Measurements from ENCODE around the gene CCL5.

The CCL5 gene

DNA sequence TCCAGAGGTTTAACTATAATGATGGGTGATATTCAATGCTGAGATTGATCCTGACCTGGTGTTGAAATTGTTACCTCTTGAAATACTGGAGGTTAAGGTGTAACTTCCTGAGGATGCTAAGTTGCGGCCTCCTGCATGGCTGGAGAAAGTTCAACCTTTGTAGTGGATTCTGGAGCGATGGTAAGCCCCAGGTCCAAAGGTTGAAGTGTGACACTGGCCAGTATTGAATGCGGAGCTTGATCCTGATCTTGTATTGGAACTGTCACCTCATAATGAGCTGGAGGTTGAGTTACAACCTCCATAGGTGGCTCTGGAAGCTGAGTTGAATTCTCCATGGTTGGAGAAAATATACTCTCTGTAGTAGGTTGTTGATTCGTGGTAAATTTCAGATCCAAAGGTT is 33.4 kb upstream of the CCL5 start:
- Histone ChIP-seq H3K9me3 (ENCODE audit: insufficient read depth, low read length) (no peaks in the 10 kb centered on the region), H3K4me3 (ENCODE audit: low read length) (no peak overlapping the region), H3K4me2 (ENCODE audit: low read length) (no peak overlapping the region), H3K9ac (ENCODE audit: low read length) (no peak overlapping the region), H2AFZ (ENCODE audit: low read depth, low read length) (no peak overlapping the region), H3K27ac (ENCODE audit: low read length) (no peak overlapping the region), H3K27me3 (ENCODE audit: low read depth, low read length) (no peaks in the 10 kb centered on the region), H3K4me1 (ENCODE audit: low read length) (no peaks in the 10 kb centered on the region), H3K79me2 (ENCODE audit: low read length) (no peaks in the 10 kb centered on the region), H3K36me3 (replicated peaks; ENCODE audit: low read depth, low read length) (no peaks in the 10 kb centered on the region), H4K20me1 (ENCODE audit: insufficient read depth, low read length) (no peaks in the 10 kb centered on the region)
- TF ChIP-seq EZH2phosphoT487 (IDR thresholded peaks at IDR 0.05; ENCODE audit: low read depth), result no peak
- TF ChIP-seq, protein P1, sequence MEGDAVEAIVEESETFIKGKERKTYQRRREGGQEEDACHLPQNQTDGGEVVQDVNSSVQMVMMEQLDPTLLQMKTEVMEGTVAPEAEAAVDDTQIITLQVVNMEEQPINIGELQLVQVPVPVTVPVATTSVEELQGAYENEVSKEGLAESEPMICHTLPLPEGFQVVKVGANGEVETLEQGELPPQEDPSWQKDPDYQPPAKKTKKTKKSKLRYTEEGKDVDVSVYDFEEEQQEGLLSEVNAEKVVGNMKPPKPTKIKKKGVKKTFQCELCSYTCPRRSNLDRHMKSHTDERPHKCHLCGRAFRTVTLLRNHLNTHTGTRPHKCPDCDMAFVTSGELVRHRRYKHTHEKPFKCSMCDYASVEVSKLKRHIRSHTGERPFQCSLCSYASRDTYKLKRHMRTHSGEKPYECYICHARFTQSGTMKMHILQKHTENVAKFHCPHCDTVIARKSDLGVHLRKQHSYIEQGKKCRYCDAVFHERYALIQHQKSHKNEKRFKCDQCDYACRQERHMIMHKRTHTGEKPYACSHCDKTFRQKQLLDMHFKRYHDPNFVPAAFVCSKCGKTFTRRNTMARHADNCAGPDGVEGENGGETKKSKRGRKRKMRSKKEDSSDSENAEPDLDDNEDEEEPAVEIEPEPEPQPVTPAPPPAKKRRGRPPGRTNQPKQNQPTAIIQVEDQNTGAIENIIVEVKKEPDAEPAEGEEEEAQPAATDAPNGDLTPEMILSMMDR (IDR thresholded peaks at IDR 0.05; ENCODE audit: low read depth, low read length), result no peak

DNA sequence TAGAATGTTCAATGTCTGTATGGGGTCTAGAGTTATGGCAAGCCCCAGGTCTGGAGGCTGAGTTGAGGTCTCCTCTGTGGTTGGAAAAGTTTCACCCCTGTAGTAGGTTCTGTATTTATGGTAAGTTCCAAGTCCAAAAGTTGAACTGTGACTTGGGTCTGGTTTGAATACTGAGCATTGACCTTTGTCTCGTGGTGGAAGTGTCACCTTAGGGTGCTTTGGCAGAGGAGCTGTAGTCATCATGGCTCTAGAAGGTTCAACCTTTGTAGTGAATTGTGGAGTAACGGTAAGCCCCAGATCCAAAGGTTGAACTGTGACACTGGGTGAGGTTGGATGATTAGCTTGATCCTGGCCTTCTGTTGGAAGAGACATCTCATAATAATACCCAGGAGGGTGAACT is 32.8 kb upstream of the CCL5 start:
- Histone ChIP-seq H3K9me3 (ENCODE audit: insufficient read depth, low read length) (no peaks in the 10 kb centered on the region), H3K79me2 (ENCODE audit: low read length) (no peaks in the 10 kb centered on the region), H3K9ac (ENCODE audit: low read length) (no peak overlapping the region), H3K4me2 (ENCODE audit: low read length) (no peak overlapping the region), H3K4me3 (ENCODE audit: low read length) (no peak overlapping the region), H4K20me1 (ENCODE audit: insufficient read depth, low read length) (no peaks in the 10 kb centered on the region), H3K27ac (ENCODE audit: low read length) (no peak overlapping the region), H3K4me1 (ENCODE audit: low read length) (no peaks in the 10 kb centered on the region), H2AFZ (ENCODE audit: low read depth, low read length) (no peak overlapping the region), H3K27me3 (ENCODE audit: low read depth, low read length) (no peaks in the 10 kb centered on the region), H3K36me3 (replicated peaks; ENCODE audit: low read depth, low read length) (no peaks in the 10 kb centered on the region)
- no peak for TF ChIP-seq EZH2phosphoT487 (IDR thresholded peaks at IDR 0.05; ENCODE audit: low read depth)
- TF ChIP-seq, protein P1 (IDR thresholded peaks at IDR 0.05; ENCODE audit: low read depth, low read length), result no peak

DNA sequence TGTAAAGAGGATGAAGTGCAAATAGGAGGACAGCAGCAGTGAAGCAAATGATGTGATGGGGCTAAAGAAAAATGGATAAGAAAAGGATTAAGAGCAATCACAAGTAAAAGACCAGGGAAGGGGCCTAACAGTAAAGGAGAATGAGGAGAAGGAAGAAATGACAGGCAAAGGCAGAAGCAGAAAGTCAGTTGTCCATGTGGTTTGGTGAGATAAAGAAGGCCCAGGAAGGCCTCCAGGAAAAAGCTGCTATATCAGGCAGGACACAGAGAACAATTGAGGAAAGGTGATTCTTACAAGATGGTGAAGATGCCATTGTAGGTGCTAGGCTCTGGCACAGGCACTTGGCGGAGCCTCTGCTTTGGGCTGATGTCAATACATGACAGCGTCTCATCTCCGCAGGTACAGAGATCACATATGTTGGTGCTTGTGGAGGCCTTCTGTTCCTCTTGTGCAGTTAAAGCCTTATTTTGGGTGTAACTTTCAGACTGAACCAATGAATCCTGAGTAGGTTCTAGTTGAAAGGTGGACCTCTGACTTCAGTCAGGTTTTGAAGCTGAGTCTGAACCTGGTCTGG is 32.3 kb upstream of the CCL5 start:
- Histone ChIP-seq H4K20me1 (ENCODE audit: insufficient read depth, low read length) (no peaks in the 10 kb centered on the region), H3K27ac (ENCODE audit: low read length) (no peak overlapping the region), H3K9ac (ENCODE audit: low read length) (no peak overlapping the region), H3K9me3 (ENCODE audit: insufficient read depth, low read length) (no peaks in the 10 kb centered on the region), H3K27me3 (ENCODE audit: low read depth, low read length) (no peaks in the 10 kb centered on the region), H3K4me1 (ENCODE audit: low read length) (no peaks in the 10 kb centered on the region), H3K4me2 (ENCODE audit: low read length) (no peak overlapping the region), H3K4me3 (ENCODE audit: low read length) (no peak overlapping the region), H2AFZ (ENCODE audit: low read depth, low read length) (no peak overlapping the region), H3K79me2 (ENCODE audit: low read length) (no peaks in the 10 kb centered on the region), H3K36me3 (replicated peaks; ENCODE audit: low read depth, low read length) (no peaks in the 10 kb centered on the region)
- no peak for TF ChIP-seq EZH2phosphoT487 (IDR thresholded peaks at IDR 0.05; ENCODE audit: low read depth)
- TF ChIP-seq, protein P1 (IDR thresholded peaks at IDR 0.05; ENCODE audit: low read depth, low read length), result no peak

DNA sequence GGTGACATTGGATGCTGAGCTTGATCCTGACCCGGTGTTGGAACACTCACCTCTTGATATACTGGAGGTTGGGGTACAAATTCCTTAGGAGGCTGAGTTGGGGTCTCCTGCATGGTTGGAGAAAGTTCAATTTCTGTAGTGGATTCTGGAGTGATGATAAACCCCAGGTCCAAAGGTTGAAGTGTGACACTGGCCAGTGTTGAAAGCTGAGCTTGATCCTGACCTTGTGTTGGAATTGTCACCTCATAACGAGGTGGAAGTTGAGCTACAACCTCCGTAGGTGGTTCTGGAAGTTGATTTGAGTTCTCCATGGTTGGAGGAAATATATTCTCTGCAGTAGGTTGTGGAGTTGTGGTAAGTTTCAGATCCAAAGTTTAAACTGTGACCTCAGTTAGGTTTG is 29.2 kb upstream of the CCL5 start:
- Histone ChIP-seq H3K27me3 (ENCODE audit: low read depth, low read length) (no peaks in the 10 kb centered on the region), H3K4me2 (ENCODE audit: low read length) (no peak overlapping the region), H3K27ac (ENCODE audit: low read length) (no peak overlapping the region), H4K20me1 (ENCODE audit: insufficient read depth, low read length) (no peaks in the 10 kb centered on the region), H3K9me3 (ENCODE audit: insufficient read depth, low read length) (no peaks in the 10 kb centered on the region), H3K4me1 (ENCODE audit: low read length) (no peaks in the 10 kb centered on the region), H3K4me3 (ENCODE audit: low read length) (no peak overlapping the region), H3K36me3 (replicated peaks; ENCODE audit: low read depth, low read length) (no peaks in the 10 kb centered on the region), H2AFZ (ENCODE audit: low read depth, low read length) (no peak overlapping the region), H3K79me2 (ENCODE audit: low read length) (no peaks in the 10 kb centered on the region), H3K9ac (ENCODE audit: low read length) (no peak overlapping the region)
- no peak for TF ChIP-seq EZH2phosphoT487 (IDR thresholded peaks at IDR 0.05; ENCODE audit: low read depth)
- TF ChIP-seq, protein P1 (IDR thresholded peaks at IDR 0.05; ENCODE audit: low read depth, low read length), result no peak

All from OCI-LY3 (cell line).